Stimulated activated CD8-positive, alpha-beta memory T cell treated with anti-CD3 and anti-CD28 coated beads, Interleukin-4, amount 100 ng/mL, for 1 hour (primary cell): ENCODE data around the gene ILF3.
"Not testable (repeated sequence)": the region's sequence is repeated elsewhere in the genome, so short reads cannot be mapped to it uniquely, and the experiment has no call there.

Experiments used
- DNase-seq, 2 donors: peaks; one replicate each; pipeline ENCODE4 v3.0.0-alpha.2; 2020; ENCODE audit warnings: low read depth in 2 of 2, low spot score in 1 of 2

ILF3 gene

DNA sequence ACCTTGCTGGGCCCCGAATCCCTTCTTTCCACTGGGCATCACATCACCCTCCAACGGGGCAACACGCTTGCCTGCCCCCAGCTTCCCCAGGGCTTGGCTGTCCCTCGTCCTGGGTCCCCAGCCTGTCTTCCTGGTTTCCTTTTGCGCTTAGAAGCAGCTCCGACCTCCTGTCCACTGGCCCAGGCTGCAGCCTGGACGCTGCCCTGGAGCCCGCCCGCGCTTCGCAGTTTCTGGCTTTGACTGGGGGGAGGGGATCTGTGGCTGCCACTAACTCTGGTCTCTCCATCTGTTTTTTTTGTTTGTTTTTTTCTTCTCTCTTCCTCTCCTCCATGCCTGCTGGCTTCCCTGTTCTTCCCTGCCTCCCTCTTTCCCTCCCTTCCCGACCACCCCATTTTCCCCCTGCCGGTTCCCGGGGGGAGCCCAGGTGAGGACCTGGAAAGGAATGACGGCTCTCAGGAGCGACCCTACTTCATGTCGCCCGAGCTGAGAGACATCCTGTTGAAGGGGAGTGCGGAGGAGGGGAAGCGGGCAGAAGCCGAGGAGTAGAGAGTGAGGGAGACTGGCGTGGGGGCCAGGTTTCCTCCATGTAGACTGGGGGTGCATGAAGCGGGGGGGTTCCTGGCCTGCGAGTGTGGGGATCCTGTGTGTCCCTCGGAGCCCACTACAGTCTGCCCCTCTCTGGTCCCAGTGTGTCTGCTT, 11.5 kb upstream of the ILF3 start:
- DNase-seq: no peak

DNA sequence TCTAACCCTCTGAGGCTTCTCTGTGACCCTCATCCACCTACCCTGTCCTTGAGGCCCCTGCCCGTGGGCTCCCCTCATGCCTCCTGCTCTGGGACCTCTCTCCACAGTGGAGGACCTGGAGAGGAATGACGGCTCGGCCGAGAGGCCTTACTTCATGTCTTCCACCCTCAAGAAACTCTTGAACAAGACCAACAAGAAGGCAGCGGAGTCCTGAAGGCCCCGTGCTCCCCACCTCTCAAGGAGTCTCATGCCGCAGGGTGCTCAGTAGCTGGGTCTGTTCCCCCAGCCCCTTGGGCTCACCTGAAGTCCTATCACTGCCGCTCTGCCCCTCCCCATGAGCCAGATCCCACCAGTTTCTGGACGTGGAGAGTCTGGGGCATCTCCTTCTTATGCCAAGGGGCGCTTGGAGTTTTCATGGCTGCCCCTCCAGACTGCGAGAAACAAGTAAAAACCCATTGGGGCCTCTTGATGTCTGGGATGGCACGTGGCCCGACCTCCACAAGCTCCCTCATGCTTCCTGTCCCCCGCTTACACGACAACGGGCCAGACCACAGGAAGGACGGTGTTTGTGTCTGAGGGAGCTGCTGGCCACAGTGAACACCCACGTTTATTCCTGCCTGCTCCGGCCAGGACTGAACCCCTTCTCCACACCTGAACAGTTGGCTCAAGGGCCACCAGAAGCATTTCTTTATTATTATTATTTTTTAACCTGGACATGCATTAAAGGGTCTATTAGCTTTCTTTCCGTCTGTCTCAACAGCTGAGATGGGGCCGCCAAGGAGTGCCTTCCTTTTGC, 10.8 kb upstream of the ILF3 start:
- DNase-seq: no peak

- no peak for DNase-seq
Measured at GRCh38 chr19:10643968-10644259, 10.2 kb upstream of the ILF3 start.

DNA sequence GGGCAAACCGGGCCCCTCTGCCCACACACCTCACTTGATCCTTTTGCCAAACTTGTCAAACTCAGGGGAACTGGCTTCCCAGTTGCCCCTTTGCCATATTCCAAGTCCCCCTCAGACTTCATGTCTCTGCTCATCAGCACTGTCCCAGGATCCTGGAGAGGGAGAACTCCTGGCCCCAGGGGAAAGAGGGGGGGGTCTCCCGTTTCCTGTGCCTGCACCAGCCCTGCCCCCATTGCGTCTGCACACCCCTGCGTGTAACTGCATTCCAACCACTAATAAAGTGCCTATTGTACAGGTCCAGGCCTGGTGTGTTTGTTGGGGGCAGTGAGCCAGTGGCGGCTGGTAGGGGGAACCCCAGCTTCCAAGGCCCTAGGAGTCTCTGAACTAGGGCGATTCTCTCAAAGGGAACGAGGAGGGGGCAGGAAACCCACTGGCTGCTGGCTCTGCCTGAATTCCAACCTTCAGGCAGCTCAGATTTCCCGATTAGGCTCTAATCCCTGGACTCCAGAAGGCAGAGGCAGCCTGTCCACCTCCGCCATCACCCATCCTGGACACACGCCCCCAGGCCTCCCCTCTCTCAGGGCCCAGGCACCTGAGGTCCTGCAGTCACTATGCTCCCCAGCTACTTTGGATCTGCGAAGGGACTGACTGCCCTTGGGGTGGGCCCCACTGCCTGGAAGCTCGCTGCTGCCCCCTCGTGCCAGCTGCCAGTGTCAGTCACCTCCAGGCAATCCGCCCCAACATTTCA, 9.7 kb upstream of the ILF3 start:
- DNase-seq: peak; percentile 68 to 72

DNA sequence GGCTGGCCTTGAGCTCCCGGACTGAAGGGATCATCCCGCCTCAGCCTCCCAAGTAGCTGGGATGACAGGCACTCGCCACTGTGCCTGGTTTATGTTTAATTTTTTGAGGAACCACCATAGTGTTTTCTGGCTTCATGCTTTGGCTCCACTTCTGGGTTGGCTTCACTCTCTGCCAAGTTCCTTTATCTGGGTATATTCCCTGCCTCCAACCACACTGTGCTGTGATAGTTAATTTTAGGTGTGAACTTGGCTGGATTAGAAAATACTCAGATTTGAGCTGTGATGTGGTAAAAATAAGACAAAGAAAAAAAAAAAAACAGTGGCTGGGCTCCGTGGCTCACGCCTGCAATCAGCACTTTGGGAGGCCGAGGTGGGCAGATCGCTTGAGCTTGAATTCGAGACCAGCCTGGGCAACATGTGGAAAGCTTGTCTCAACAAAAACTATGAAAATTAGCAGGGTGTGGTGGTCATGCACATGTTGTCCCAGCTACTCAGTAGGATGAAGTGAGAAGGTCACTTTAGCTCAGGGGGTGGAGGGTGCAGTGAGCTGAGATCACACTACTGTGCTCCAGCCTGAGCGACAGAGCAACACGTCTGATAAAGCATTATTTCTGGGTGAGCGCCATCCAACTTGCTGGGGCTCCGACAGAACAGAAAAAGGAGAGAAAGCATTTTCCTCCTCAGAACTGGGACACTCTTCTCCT, 7.5 kb upstream of the ILF3 start:
- no peak for DNase-seq

- no peak for DNase-seq
Measured at GRCh38 chr19:10648360-10648759, 5.8 kb upstream of the ILF3 start.

DNA sequence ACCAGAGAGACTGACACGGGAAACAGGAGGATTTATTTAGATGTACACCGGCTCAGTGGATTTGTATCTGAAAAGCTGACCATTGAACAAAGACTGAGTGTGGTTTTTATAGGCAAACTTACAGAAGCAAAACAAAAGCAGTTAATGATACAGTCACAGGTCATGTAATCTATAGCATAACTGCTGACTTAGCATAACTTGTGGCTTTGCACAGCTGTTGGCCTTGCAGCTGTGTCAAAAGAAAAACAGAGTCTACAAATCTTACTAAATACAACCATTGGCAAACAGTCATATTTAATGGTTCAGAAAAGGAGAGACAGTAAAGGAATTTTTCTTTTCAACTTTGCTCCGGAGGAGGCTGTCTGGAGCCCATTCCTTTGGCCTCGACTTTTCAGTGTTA, 2.3 kb upstream of the ILF3 start:
- no peak for DNase-seq

DNA sequence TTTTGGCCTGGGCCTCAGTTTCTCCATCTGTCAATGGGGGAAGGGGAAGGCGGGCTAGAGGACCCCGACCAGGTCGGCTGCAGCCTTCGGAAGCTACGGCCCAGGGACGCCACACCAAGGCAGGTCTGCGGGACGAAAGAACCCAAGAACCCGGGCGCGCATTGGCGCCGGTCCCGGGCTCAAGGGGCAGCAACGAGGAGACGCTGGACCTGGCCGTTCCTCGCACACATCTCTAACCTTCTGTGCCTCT, 739 bp upstream of the ILF3 start:
- DNase-seq: no peak

GRCh38 chr19:10654610-10655456, 687 bp downstream of the ILF3 start:
- peak; percentile 15 to 33 for DNase-seq

DNA sequence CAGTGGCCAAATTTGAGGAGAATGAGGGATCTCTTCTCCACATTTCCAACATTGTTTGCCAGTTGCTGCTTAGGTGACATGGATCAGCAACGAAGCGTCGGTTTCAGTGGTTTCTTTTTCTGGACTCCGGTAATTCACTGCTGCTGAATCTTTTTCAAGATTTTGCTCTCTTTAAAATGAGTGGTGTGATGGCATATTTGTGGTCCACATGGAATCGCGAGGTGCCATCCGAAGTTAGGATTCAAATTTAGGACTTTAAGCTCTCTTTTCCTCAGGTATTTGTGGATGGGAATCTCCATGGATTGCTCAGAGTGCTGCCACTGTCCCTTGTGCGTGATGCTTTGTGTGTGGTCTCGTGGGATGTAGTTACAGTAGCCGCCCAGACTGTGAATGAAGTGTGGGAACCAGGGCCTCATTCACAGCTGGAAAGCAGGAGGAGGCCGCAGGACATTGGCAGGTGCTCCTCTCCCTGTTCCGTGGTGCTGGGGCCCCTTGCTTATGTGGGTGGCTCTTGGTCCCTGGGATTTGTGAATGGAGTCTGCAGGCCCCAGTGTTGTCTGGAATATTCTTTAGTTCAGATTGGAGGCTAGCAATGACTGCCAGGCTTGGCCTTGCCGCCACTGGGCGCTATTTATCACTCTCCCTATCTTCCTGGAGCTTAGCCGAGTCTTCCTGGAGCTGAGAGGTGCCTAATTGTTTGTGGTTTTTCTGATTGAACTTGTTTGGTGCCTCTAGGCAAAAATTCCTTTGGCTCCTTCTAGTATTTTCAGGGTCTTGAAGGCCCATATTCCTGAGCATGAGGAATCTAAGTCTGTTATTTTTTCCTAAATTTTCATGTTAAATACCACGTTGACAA, 1.5 kb downstream of the ILF3 start:
- no peak for DNase-seq

DNA sequence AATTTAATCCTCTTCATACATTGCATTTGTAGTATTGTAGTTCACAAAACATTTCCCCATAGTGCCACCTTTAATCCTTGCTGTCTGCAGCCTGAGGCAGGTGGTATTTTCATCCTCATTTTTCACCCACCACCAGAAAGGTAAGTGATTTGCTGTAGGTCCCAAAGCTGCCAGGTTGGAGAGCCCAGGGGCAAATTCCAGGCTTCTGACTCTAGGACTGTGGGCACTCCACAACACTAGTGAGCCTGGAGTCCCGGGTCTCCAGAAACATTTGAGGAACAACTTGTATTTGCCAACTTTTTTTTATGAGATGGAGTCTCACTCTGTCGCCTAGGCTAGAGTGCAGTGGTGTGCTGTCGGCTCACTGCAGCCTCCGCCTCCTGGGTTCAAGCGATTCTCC, 6.2 kb downstream of the ILF3 start:
- no peak for DNase-seq

DNA sequence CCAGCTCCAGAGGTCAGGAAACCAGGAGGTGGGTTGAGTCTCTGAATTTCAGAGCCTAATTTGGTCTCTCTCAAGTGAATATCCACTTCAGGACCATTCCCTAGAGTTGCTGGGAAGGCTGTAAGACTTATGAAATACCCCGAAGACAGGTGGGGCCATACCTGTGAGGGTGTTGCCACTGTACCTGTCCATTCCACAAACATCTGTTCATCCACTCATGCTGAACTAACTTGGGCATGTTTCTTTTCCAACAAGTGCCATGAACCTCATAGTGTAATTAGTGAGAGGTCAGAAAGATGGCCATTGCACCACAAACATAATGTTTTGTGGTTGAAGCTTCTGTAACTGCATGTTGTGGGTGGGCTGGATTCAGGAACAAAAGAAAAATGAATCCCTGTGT, 7.8 kb downstream of the ILF3 start:
- DNase-seq: no peak

- DNase-seq: no peak
Measured at GRCh38 chr19:10662384-10663251, 8.5 kb downstream of the ILF3 start.

- not testable (repeated sequence) for DNase-seq
Measured at GRCh38 chr19:10663252-10663563, 9.1 kb downstream of the ILF3 start.

- DNase-seq: no peak
Measured at GRCh38 chr19:10667867-10668266, 13.7 kb downstream of the ILF3 start.

GRCh38 chr19:10669246-10669645, 15.1 kb downstream of the ILF3 start:
- DNase-seq: no peak

GRCh38 chr19:10670182-10670581, 16.0 kb downstream of the ILF3 start:
- DNase-seq: no peak

DNA sequence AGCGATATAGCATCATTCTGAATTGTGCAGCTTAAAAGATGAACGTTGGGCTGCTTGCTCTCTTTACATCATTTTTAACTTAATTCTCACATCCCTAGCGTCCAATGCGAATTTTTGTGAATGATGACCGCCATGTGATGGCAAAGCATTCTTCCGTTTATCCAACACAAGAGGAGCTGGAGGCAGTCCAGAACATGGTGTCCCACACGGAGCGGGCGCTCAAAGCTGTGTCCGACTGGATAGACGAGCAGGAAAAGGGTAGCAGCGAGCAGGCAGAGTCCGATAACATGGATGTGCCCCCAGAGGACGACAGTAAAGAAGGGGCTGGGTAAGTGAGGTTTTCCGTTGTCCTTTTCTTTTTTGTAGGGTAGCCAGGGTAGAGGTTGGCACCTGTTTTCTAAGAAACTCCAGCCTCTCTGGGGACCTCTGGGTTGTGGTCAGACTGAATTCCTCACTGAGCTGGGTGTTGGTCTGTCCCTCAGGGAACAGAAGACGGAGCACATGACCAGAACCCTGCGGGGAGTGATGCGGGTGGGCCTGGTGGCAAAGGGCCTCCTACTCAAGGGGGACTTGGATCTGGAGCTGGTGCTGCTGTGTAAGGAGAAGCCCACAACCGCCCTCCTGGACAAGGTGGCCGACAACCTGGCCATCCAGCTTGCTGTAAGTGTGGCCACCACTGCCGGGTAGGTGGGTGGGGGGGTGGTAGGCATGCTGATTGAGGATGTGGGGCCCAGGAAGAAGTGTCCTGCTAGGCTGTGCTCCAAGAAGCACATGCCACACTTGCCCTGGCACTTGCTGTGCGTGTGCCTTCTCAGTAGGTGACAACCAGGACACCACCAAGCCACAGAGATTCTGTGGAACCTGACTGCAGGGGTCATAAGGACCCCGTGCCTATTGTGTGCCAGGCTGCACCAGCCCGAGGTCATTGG, 17.0 kb downstream of the ILF3 start:
- DNase-seq: no peak
